WTC11 (cell line): ENCODE measurements around the gene DPEP2. TPM values are rescaled to one million over a fixed set of nuclear protein-coding genes. Genes with fewer than 3 reads are reported as not detected.

ENCODE experiments used
- ATAC-seq: fragments of 200-7000 bp; cut with Tn5 transposase; 2 replicates; pipeline ENCODE4 v1.10.0; 2021; ENCODE audit warnings: mild to moderate bottlenecking, moderate library complexity
- CTCF ChIA-PET: fragments of 300-600 bp; sonication (Branson Sonifier 250); formaldehyde crosslinking; loops from one replicate; lab custom pipeline; 2021; ENCODE audit warnings: antibody characterized with exemption; lab: Charles Lee
- POLR2A ChIA-PET: fragments of 350-600 bp; sonication (Branson Sonifier 250); formaldehyde crosslinking; loops from one replicate; lab custom pipeline; 2021; ENCODE audit warnings: antibody characterized with exemption; lab: Charles Lee
- DNase-seq: peaks from one replicate; pipeline ENCODE4 v3.0.0; 2021; ENCODE audit warnings: low spot score
- H3K27ac Mint-ChIP-seq: 2 replicates; pipeline ENCODE4 v1.8.0; 2021; ENCODE audit warnings: mixed read lengths
- H3K27me3 Mint-ChIP-seq: 2 replicates; pipeline ENCODE4 v1.8.0; 2021; ENCODE audit warnings: low read depth, mild to moderate bottlenecking, moderate library complexity, mixed read lengths
- H3K36me3 Mint-ChIP-seq: 2 replicates; pipeline ENCODE4 v1.8.0; 2021; ENCODE audit warnings: mixed read lengths
- H3K4me1 Mint-ChIP-seq: 2 replicates; pipeline ENCODE4 v1.8.0; 2022; ENCODE audit warnings: mixed read lengths
- H3K4me3 Mint-ChIP-seq: 2 replicates; pipeline ENCODE4 v1.8.0; 2021; ENCODE audit warnings: mild to moderate bottlenecking, moderate library complexity, mixed read lengths
- H3K9me3 Mint-ChIP-seq: 2 replicates; pipeline ENCODE4 v1.8.0; 2021; ENCODE audit warnings: mixed read lengths
- ETV6 ChIP-seq: sonication (generic); formaldehyde crosslinking; IDR thresholded peaks from 2 replicates; pipeline ENCODE4 v1.8.1; 2022; ENCODE audit warnings: mild to moderate bottlenecking, missing genetic modification reagents
- FOXP1 ChIP-seq: sonication (generic); formaldehyde crosslinking; IDR thresholded peaks from 2 replicates; pipeline ENCODE4 v1.8.0; 2022; ENCODE audit warnings: missing genetic modification reagents, mild to moderate bottlenecking, moderate library complexity, borderline replicate concordance
- GRHL2 ChIP-seq: fragments of 250-450 bp; sonication (Bioruptor Pico); IDR thresholded peaks from 2 replicates; pipeline ENCODE4 v1.8.0; 2022; ENCODE audit warnings: mild to moderate bottlenecking, moderate library complexity; ENCODE audit not compliant: insufficient replicate concordance, severe bottlenecking
- HMGA2 ChIP-seq: fragments of 250-450 bp; sonication (Bioruptor Pico); IDR thresholded peaks from 2 replicates; pipeline ENCODE4 v1.4.0; 2021; ENCODE audit warnings: mild to moderate bottlenecking, moderate library complexity
- OVOL2 ChIP-seq: fragments of 250-450 bp; sonication (Bioruptor Pico); IDR thresholded peaks from 2 replicates; pipeline ENCODE4 v1.9.0; 2021; ENCODE audit warnings: mild to moderate bottlenecking, borderline replicate concordance
- RELA ChIP-seq: sonication (generic); formaldehyde crosslinking; IDR thresholded peaks from 2 replicates; pipeline ENCODE4 v1.8.1; 2022; ENCODE audit warnings: missing genetic modification reagents, mild to moderate bottlenecking, borderline replicate concordance
- TP53 ChIP-seq: sonication (generic); formaldehyde crosslinking; IDR thresholded peaks from 2 replicates; pipeline ENCODE4 v1.8.1; 2023; ENCODE audit warnings: mild to moderate bottlenecking, missing genetic modification reagents
- USF1 ChIP-seq: sonication (generic); formaldehyde crosslinking; IDR thresholded peaks from 2 replicates; pipeline ENCODE4 v1.8.0; 2022; ENCODE audit warnings: mild to moderate bottlenecking, missing genetic modification reagents
- ZNF219 ChIP-seq: sonication (generic); formaldehyde crosslinking; IDR thresholded peaks from 2 replicates; pipeline ENCODE4 v1.8.0; 2023; ENCODE audit warnings: missing genetic modification reagents, mild to moderate bottlenecking, borderline replicate concordance
- ZNF263 ChIP-seq: sonication (generic); formaldehyde crosslinking; IDR thresholded peaks from 2 replicates; pipeline ENCODE4 v1.8.1; 2022; ENCODE audit warnings: low read depth, mild to moderate bottlenecking, moderate library complexity, missing genetic modification reagents
- ZNF532 ChIP-seq: fragments of 250-450 bp; sonication (Bioruptor Pico); IDR thresholded peaks from 2 replicates; pipeline ENCODE4 v1.9.0; 2021; ENCODE audit warnings: mild to moderate bottlenecking, borderline replicate concordance
- total RNA-seq: library from RNA; stranded (reverse); gene quantifications from 3 replicates; pipeline ENCODE4 v1.2.3, GENCODE V29; 2021
- TF ChIP-seq, protein P1 (sequence below): sonication (generic); formaldehyde crosslinking; IDR thresholded peaks from 2 replicates; pipeline ENCODE4 v1.8.1; 2022; ENCODE audit warnings: missing genetic modification reagents, borderline replicate concordance

Gene DPEP2
- total RNA-seq, 1 experiment from 2014 or later = 0.13 TPM

DNA sequence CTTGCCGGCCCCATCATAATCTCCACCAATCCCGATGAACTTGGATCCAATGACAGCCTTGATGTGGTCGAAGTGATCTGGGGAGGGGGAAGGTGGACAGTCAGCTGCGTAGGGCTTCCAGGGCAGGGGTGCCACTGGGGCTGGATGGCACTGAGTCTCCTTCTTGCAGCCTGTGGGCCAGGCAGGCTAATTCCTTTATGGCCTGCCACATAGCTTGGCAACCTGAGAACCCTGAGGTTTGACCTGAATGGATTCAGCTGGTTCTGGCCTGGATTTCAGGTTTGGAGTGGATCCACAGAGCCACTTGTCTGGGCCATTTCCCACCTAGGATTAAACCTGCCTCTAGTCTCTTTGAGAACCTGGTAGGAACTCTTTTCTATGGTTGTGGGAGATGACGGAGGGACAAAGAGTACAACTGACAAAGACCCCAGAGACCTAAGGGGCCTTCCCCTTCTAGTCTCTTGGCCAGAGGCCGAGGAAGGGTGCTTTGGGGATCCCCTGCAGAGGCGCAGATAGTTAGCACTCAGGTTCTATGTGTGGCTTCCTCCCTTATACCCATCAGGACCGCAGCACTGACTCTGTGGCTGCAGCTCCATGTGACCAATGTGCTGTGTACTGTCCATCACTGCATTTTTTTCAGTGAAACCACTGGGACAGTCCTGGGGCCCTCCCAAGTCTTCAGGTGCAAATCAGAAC is 9.8 kb downstream of the DPEP2 start (continued):
- TF ChIP-seq USF1 (CRISPR knock-in tag) = no peak
- no peak for TF ChIP-seq ZNF532 (CRISPR knock-in tag)
- no peak for TF ChIP-seq HMGA2
- no peak for TF ChIP-seq GRHL2 (CRISPR knock-in tag)

DNA sequence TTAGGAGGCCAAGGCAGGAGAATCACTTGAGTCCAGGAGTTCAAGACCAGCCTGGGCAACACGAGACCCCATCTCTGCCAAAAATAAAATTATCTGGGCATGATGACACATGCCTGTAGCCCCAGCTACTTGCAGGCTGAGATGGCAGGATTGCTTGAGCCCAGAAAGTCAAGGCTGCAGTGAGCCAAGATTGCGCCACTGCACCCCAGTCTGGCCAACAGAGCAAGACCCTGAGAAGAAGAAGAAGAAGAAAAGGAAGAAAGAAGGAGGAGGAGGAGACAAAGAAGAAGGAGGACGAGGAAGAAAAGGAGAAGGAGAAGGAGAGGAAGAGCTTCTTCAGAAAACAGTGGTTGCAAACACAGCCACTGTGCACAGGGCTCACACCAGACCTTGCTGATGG is 10.6 kb downstream of the DPEP2 start:
- Mint-ChIP-seq H3K4me3 (no peak overlapping the region), H3K36me3 (no peaks in the 10 kb centered on the region), H3K27me3 (peaks cover 18% of the 10 kb centered on the region), H3K9me3 (no peaks in the 10 kb centered on the region), H3K27ac (no peak overlapping the region), H3K4me1 (no peaks in the 10 kb centered on the region)
- TF ChIP-seq TP53 (CRISPR knock-in tag) (no peak), ZNF219 (CRISPR knock-in tag) (no peak), HMGA2 (no peak)
- ATAC-seq = no peak
- ChIA-PET POLR2A (interaction anchor here (0.6 kb wide), 1 partner anchor 16 kb away, joined by 6 read pairs; no protein-coding TSS in a partner anchor), CTCF (interaction anchor here (0.5 to 1.3 kb wide), 2 partner anchors 131 to 172 kb away, joined by 3 read pairs; no protein-coding TSS in a partner anchor)
- DNase-seq = no peak

- peaks cover 18% of the 10 kb centered on the region for H3K27me3 Mint-ChIP-seq
- H3K4me3 Mint-ChIP-seq = no peak overlapping the region
- TF ChIP-seq, protein P1, sequence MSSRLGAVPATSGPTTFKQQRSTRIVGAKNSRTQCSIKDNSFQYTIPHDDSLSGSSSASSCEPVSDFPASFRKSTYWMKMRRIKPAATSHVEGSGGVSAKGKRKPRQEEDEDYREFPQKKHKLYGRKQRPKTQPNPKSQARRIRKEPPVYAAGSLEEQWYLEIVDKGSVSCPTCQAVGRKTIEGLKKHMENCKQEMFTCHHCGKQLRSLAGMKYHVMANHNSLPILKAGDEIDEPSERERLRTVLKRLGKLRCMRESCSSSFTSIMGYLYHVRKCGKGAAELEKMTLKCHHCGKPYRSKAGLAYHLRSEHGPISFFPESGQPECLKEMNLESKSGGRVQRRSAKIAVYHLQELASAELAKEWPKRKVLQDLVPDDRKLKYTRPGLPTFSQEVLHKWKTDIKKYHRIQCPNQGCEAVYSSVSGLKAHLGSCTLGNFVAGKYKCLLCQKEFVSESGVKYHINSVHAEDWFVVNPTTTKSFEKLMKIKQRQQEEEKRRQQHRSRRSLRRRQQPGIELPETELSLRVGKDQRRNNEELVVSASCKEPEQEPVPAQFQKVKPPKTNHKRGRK (CRISPR knock-in tag) = no peak
- TF ChIP-seq RELA (CRISPR knock-in tag) (no peak), ZNF263 (CRISPR knock-in tag) (no peak), ETV6 (CRISPR knock-in tag) (no peak), FOXP1 (no peak), OVOL2 (no peak)
- ATAC-seq (no peak), DNase-seq (no peak)
- H3K9me3 Mint-ChIP-seq = no peaks in the 10 kb centered on the region
- H3K36me3 Mint-ChIP-seq = no peaks in the 10 kb centered on the region
- H3K27ac Mint-ChIP-seq = no peak overlapping the region
- ChIA-PET POLR2A (no interaction called here), CTCF (interaction anchor here (1.2 to 1.5 kb wide), 3 partner anchors 52 to 171 kb away, joined by 3 to 8 read pairs (median 4); no protein-coding TSS in a partner anchor)
- H3K4me1 Mint-ChIP-seq = peaks cover 6% of the 10 kb centered on the region
Observed at GRCh38 chr16:67987460-67988160, 11.7 kb downstream of the DPEP2 start.
